NOMO-1 treated with DMSO at 0.1 percent for 48 hours (cell line): ENCODE results near the gene ESR1.
A peak's percentile ranks its signal among the peaks of the same experiment; 100 is the strongest.
"Not testable (repeated sequence)": the region's sequence is repeated elsewhere in the genome, so short reads cannot be mapped to it uniquely, and the experiment has no call there.

Source experiments
- DNase-seq: peaks from one replicate; lab custom pipeline; 2025; ENCODE audit not compliant: unreplicated experiment; lab: John Stamatoyannopoulos, UW

ESR1 gene

DNA sequence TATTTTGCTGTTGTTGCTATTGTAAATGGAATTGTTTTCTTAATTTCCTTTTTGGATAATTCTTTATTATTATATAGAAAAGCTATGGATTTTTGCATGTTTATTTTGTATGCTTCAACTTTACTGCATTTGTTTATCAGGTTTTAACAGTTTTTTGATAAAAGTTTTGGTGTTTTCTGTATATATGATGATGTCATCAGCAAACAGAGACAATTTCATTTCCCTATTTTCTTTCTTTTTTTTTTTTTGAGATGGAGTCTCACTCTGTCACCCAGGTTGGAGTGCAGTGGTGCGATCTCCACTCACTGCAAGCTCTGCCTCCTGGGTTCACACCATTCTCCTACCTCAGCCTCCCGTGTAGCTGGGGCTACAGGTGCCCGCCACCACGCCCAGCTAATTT is 156.9 kb downstream of the ESR1 start:
- DNase-seq, result not testable (repeated sequence)

GRCh38 chr6:151974061-151974617 is 166.7 kb downstream of the ESR1 start:
- no peak for DNase-seq

- DNase-seq, result no peak
Observed at GRCh38 chr6:151975795-151976194, 168.3 kb downstream of the ESR1 start.

DNA sequence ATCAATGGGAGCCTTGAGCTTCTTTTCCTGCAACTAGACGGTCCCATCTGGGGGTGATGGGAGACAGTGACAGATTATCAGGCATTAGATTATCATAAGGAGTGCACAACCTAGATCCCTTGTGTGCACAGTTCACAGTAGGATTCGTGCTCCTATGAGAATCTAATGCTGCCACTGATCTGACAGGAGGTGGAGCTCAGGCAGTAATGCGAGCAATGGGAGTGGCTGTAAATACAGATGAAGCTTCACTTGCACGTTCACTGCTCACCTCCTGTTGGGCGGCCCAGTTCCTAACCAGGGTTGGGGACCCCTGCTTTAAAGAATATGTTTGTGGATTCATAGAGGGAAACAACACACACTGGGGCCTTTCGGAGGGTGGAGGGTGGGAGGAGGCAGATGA is 180.7 kb downstream of the ESR1 start:
- not testable (repeated sequence) for DNase-seq

DNA sequence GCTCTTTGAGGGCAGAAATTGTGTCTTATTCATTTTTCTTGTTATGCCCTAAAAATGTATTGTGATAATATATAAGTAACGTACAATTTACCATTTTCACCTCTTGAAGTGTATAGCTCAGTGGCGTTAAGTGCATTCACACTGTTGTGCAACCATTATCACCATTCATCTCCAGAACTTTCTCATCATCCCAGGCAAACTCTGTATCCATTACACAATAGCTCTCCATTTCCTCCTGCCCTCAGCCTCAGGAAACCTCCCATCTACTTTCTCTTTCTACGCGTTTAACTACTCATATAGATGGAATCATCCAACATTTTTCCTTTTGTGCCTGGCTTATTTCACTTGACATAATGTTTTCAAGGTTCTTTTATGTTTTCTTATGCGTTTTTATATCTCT is 184.6 kb downstream of the ESR1 start:
- DNase-seq, result no peak

DNA sequence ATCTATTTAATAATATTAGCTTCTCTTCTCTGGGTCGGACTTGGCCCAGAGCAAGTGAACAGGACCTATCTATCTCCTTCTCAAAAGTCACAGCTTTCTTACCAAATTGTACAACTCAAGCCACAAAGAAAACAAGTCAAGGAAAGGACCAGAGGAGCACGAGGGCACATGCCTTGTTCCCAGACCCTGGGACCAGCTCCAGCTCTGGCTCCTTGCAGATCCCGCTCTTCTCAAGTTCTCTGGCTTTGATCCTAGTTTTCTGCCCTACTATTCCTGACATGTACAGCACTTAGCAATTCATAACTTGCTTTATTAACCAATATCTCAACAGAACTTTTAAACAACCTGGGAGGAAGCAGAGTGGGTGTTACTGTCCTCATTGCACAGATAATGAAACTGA is 185.9 kb downstream of the ESR1 start:
- DNase-seq, result no peak

DNA sequence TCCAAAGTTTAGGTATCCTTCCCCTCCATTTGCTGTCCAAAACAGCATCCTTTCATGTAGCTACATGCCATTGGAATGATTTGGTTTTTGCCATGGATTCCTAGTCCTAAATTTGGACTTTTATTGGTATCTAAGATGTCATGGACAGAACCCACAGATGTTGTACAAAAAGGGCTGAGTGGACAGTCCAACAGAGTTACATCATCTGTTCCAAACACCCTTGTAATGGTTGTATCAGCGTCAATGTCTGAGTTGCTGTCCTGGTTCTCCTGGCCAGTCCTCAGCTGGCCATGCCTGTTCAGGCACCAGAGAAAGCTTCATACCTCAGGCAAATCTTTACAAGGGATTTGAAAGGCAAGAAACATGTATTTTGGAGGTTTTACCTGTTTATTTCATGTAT is 191.3 kb downstream of the ESR1 start:
- DNase-seq, result no peak

- DNase-seq, result no peak
Observed at GRCh38 chr6:151999194-151999593, 191.7 kb downstream of the ESR1 start.

- DNase-seq, result no peak
Observed at GRCh38 chr6:152001408-152001807, 193.9 kb downstream of the ESR1 start.

- DNase-seq, result no peak
Observed at GRCh38 chr6:152002306-152002705, 194.8 kb downstream of the ESR1 start.

- no peak for DNase-seq
Observed at GRCh38 chr6:152004036-152004566, 196.6 kb downstream of the ESR1 start.

DNA sequence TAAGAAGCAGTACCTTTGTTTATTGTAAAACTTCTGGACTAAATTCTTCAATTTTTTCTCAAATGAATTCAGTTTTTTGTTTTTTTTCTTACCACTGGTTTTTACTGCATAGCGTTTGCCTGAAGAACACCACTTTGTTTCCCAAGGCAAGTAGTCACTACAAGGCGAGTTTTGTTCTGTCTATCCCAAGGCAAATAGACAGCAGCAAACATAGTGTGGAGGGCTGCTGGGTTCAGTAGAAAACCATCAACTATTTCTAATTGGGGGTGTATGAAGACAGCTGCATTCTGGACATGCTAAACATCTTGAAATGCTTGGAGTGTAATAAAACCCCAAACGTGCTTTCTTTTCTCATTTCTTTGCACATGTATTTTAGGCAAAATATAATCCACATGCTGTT is 197.4 kb downstream of the ESR1 start:
- no peak for DNase-seq

- DNase-seq, result peak; percentile 11
Observed at GRCh38 chr6:152008779-152009178, 201.3 kb downstream of the ESR1 start.

DNA sequence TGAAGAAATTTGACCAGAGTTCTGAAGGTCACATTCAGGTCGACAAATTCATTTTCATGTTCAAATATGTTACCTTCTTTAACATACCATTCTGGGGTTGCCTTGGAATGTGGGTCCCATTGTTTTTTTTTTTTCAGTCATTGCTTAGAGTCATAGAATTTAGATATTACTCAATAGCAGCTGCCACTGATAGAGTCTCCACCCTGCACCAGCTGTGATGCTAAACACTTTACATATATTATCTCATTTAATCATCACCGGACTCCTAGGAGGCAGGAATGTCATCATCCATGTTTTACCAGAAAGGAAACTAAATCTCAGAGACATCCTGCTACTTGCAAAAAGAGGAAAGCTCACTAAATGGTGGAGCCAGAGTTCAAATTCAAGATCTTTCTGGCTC is 204.7 kb downstream of the ESR1 start:
- no peak for DNase-seq

DNA sequence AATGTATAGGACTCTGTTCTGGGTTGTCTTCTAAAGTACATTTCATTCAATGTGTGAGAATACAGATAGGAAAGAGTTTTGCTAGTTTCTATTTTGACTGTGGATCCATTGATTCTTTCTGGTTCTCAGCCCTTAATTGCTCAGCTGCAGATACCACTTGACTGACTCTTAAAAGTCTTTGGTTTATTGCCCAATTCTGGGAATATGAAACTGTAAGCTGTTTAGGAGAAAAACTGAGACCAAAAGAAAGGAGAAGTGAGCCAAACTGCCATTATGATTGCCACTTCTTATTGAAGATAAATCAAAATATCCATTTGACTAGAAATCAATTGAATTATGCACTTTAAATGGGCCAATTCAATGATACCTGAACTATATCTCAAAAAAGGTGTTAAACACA is 211.4 kb downstream of the ESR1 start:
- peak; percentile 64 for DNase-seq

GRCh38 chr6:152022303-152022702 is 214.8 kb downstream of the ESR1 start:
- no peak for DNase-seq

- no peak for DNase-seq
Observed at GRCh38 chr6:152023613-152024012, 216.1 kb downstream of the ESR1 start.

GRCh38 chr6:152026291-152026690 is 218.8 kb downstream of the ESR1 start:
- no peak for DNase-seq

DNA sequence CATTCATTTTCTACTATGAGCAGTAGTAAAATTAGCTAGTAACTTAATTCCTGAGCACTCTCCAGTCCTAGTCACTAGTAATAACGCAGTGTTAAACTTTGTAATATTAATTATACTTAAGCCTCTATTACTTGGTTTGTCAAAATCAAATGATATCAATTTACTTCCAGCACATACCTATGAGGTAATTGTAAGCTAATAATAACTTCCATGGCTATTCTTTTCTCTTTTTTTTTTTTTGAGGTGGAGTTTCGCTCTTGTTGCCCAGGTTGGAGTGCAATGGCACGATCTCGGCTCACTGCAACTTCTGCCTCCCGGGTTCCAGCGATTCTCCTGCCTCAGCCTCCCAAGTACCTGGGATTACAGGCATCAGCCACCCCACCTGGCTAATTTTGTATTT is 219.3 kb downstream of the ESR1 start:
- not testable (repeated sequence) for DNase-seq

- DNase-seq, result not testable (repeated sequence)
Observed at GRCh38 chr6:152033765-152034164, 226.3 kb downstream of the ESR1 start.

GRCh38 chr6:152034631-152035030 is 227.1 kb downstream of the ESR1 start:
- DNase-seq, result no peak

DNA sequence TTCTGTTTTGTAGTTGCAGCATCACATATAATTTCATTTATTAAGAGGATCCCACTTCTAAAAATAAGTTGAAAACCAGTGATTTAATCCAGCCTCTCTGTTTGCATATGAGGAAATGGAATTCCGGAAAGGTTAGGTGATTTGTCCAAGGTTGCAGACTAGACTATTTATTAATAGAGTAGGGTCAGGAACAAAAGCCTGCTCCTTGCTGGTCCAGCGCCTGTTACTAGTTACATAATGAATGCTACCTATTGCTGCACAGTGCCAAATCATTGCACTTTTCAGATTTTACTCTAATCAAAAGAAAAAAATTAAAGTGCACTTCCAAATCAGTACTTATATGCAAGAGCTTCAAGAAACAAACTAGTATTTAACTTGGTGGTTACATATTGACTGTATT is 238.6 kb downstream of the ESR1 start:
- DNase-seq, result no peak

- DNase-seq, result no peak
Observed at GRCh38 chr6:152048921-152049320, 241.4 kb downstream of the ESR1 start.
